HG03097 (cell line): ENCODE data around the gene HHIPL2.
"Not testable (repeated sequence)": the region's sequence is repeated elsewhere in the genome, so short reads cannot be mapped to it uniquely, and the experiment has no call there.

Experiments used
- ATAC-seq: cut with Tn5 transposase; IDR thresholded peaks from one replicate; pipeline ENCODE4 v1.9.1; 2021; ENCODE audit not compliant: unreplicated experiment, low FRiP score

HHIPL2 gene

DNA sequence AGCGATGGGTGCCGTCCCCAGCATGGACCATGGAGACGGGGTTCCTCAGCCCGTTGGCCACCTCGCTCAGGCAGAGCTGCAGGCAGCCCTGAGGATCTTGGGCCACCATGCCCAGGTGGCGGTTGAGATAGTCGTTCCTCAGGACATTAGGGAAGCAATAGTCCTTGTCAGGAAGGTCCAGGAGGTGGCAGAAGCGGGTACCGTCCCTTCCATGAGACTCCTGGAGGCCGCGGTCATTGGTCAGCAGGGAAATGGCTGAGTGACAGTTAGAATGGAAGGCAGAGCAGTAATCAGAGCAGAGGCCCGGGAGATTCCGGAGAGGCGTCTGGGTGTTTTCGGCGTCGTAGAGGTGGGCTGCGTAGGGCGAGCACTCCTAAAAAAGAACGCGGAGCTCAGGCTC, 4.1 kb downstream of the HHIPL2 start:
- ATAC-seq = no peak

DNA sequence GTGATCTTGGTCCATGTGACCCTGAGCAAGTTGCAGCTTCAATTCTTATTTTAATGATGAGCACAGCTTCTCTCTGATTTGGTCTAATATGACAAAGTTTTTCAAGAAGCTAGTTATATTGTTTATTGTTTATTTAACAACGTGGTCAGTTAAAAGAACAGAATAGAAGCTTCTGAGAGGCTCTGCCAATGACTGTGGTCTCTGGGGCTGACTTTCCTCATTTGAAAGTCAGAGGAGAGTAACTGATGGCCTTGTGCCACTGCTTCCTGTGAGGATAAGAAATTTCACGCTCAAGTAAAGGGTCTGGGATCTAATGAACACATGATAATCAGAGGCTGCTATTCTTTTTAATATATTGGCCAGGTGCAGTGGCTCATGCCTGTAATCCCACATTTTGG, 7.3 kb downstream of the HHIPL2 start:
- no peak for ATAC-seq

DNA sequence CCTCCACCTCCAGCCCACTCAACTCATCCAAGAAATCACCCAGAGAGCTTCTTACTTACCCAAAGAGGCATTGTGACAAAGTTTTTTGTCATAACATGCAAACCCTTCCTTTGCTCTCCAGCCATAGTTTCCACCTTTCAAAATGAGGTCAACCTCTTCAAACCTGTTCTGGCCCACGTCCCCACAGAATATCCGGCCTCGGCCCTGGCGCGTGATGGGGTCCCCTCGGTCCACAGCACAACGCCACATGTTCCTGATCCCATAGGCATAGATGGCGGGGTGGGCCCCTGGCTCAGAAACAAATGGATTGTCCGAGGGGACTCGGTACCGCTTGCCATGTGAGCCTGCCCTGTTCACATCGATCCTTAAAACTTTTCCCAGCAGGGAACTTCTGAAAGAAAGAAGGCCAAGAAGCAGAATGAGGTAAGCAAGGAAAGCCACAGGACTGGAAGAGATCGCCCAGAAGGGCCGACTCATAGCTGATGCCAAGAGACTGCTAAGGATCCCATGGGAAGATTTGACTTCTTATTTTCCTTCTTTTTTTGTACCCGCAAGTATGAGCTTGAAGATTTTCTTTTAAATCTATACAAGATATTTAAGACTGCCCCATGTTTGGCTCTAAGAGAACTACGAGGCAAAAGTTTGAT, 7.8 kb downstream of the HHIPL2 start:
- no peak for ATAC-seq

DNA sequence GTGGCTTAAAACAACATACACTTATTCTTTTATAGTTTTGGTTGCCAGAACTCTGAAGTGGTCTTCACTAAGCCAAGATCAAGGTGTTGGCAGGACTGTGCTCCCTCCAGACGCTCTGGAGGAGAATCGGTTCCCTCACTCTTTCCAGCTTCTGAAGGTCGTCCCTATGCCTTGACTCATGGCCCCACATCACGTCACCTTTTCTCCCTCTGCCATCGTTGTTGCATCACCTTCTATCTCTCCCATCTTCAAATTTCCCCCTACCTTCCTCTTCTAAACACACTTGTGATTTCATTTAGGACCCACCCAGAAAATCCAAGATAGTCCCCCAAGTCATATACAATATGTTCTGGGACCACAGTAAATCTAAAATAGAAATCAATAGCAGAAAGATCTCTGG, 12.4 kb downstream of the HHIPL2 start:
- no peak for ATAC-seq

DNA sequence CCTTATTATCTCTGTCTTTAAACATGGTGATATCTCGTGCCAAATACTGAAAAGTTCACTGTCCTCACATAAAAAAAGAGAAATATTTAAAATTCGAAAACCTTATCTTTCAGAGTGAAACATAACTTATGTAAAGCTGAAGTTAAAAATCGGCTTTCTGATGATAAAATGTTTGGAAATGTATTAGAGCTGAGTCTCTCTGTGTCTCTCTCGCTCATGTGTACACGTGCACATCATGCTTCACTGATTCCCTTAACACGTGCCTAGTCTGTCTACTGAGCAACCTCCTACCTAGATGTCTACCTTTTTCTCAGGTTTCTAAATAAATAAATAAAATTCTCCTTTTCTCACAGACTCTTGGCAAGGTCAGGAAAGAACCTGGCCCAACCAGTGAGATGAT, 17.1 kb downstream of the HHIPL2 start:
- ATAC-seq = no peak

DNA sequence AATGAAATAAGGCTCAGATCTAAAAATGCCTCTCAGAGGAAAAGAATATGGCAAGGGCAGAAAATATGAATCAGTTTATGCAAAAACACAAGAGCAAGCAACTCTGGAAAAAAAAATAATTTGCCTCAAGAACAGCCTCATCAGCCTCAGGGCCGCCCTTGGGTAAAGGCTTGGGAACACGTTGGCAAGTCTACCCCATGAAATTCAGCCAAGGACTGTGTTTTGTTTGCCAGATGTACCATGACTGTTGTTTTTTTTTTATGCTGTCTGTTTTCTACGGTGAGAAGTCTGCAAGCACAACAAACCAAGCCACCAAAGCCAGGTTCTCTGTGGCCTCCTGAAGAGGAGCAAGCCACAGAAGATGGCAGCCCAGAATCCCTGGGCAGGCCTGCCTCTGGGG, 18.0 kb downstream of the HHIPL2 start:
- ATAC-seq = no peak

DNA sequence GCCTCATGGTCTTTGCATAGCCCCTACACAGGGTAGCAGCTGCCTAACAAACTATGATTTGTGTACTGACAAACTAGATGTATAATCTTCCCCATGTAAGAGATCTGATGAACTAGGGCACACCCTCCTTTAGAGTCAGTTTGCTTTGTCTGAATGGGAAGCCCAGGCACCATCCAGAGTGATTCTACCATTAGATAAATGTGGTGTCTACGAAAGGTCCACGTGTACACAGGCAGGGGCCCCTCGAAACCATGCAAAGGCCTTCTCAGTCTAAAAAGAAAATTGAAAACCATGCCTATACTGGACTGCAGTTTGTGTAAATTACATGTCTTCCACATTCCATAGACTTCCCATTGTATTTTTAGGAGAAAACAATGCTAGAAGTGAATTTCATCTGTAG, 18.7 kb downstream of the HHIPL2 start:
- no peak for ATAC-seq

DNA sequence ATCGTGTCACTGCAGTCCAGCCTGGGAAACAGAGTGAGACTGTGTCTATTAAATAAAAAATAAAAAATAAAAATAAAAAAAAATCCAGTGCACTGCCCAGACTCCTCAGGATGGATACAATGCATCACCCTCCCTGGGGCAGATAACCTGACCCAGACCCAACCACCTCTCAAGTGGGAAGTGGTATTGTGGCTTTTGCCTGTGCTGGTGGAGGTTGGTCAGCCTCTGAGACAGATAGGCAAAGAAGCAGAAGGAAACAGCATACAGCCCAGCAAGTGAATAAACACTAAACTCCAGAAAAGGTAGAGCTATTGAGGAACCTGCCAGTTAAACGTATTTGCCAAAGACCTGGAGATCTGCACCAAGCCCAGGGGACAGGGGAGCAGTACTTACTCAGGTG, 22.0 kb downstream of the HHIPL2 start:
- no peak for ATAC-seq

DNA sequence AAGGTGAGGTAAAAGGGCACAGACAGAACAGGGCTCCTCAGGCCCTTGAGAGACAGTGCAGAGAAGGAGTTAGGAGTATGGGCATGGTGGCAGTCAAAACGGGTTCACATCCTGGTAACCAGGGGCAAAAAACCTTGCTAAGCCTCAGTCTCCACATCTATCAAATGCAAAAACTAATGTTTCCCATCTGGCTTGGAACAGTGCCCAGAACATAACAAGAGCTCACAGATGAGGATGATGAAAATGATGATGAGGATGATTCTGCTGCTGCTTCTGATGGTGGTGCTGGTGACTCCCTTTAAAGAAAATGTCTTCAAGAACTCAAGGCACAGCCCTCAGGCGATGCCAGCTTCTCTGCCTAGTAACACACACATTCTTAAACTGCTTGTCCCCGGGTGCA, 24.1 kb downstream of the HHIPL2 start:
- ATAC-seq = no peak

DNA sequence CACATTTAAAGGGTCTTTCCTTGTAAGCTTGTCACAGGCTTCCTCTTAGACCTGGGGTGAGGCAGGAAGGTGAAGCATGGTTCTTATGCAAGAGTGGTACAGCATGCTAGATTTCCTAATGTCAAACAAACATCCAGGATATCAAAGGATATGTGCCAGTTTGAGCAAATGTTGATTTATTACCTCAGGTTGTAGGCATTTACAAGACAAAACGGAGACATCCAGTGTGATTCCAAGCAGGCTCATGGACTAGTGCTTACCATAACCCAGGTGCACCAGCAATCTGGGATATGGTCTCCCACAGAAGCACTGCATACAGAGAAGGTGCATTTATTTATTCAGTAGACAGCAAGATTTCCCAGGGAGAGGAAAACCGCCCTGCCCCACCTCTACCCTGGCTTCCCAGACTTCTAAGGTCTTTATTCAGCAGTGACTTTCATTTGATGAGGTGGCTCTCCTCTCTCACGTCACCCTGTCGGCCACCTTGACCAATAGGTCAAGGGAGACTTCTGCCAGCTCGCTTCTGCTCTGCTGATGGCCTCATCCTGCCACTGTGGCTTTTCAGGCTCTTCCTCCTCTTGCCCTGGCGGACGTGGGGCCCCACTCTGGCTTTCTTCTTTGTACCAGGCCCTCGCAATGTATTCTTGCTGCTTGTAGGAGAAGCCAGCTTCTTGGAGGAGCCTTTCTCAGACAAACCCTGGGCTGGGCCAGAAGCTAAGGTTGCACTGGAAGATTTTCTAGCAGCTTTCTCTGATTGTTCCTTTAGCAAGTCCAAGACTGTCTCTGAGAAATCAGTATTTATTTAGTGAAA, 25.6 kb downstream of the HHIPL2 start:
- ATAC-seq = no peak

DNA sequence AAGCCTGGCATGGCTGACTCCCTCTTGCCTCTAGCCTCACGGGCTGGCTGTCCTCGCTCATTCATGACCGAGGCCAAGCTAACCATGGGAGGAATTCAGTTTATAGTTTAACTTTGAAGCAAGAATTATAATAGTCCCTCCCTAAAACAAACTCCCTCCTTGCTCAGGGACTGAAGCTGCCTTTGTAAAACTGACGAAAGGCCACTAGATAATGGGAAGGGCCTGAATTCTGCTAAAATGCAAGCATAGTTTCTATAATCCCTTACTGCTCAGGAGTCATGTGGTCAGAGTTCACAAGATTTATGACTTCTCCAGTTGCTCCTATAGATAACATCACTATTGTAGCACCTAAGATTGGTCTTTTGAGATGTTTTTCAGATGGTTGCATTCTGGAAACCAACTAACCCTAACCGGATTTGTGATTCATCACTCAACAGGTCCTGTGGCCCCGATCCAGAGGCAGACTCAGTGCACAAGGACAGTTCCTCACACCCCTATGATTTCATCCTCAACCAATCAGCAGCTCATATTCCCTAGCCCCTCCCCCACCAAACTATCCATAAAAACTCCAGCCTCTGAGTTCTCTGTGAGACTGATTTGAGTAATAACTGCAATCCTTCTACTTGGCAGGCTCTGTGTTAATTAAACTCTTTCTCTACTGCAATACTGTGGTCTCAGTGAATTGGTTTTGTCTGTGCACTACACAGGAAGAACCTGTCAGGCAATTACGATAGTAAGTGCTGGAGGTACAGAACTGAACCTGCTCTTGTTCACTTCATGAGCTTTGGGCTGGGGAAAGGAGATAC, 26.4 kb downstream of the HHIPL2 start:
- no peak for ATAC-seq

DNA sequence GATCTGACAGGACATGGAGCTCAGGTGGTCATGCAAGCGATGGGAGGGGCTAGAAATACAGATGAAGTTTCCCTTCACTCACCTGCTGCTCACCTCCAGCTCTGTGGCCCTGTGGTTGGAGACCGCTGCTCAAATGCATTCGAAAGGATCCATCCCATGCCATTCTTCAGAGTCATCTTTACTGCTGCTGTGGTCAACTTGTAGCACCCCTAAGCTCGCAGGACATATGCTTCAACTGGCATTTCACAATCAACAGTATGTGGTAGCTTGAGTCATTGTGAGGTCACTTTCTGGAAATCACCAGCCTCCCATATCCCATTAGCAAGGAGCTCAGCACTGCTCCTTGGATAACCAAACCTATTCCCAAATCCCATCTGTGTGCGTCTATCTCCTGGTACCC, 58.4 kb downstream of the HHIPL2 start:
- not testable (repeated sequence) for ATAC-seq

DNA sequence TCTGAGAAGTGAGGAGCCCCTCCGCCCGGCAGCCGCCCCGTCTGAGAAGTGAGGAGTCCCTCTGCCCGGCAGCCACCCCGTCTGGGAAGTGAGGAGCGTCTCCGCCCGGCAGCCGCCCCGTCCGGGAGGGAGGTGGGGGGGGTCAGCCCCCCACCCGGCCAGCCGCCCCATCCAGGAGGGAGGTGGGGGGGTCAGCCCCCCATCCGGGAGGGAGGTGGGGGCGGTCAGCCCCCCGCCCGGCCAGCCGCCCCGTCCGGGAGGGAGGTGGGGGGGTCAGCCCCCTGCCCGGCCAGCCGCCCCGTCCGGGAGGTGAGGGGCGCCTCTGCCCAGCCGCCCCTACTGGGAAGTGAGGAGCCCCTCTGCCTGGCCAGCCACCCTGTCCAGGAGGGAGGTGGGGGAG, 60.1 kb downstream of the HHIPL2 start:
- not testable (repeated sequence) for ATAC-seq

DNA sequence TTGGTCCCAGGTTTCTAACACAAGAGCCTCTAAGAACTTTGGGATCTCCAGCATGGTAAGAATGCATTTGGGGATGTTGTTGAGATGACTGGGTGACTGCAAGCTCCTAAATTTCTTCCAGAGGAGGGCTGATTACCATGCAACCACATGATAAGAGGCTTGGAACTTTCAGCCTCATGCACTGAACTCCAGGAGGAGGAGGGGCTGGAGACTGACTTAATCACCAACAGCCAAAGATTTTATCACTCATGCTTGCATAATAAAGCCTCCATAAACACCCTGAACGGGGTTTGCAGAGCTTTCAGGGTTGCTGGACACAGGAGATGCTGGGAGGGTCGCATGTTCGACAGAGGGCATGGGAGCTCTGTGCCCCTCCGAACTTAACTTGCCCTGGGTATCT, 63.9 kb downstream of the HHIPL2 start:
- ATAC-seq = not testable (repeated sequence)

DNA sequence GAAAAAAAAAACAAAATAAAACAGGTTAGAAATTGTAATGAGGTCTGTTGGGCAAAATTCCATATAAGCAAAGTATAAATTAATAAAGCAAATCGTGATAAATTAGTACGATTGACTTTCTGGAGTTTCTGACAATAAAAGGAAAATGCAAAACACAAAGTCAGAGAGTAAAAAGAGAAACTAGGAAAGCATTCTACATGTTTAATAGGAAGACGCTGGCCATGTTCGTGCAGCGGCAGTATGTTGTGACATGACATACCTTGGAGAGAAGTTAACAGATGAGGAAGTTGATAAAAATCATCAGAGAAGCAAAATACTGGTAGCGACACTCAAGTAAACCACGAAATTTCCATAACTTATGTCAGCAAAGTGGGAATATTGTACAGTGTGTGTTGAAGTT, 68.3 kb downstream of the HHIPL2 start:
- ATAC-seq = not testable (repeated sequence)

DNA sequence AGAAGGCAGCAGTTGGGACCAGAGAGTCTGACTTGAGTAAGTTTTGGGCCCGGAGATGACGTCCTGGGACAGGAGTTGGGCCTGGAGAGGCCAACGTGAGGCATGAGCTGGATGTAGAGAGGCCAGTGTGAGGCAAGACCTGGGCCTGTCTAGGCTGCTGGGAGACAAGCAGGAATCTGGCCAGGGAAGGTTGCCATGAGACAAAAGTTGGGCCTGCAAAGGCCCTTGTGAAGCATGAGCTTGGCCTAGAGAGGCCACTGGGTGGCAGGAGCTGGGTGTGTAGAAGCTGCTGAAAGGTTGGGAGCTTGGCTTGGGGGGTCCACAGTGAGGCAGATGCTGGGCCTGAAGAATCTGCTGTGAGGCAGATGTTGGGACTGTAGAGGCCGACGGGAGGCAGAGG, 71.5 kb downstream of the HHIPL2 start:
- not testable (repeated sequence) for ATAC-seq

DNA sequence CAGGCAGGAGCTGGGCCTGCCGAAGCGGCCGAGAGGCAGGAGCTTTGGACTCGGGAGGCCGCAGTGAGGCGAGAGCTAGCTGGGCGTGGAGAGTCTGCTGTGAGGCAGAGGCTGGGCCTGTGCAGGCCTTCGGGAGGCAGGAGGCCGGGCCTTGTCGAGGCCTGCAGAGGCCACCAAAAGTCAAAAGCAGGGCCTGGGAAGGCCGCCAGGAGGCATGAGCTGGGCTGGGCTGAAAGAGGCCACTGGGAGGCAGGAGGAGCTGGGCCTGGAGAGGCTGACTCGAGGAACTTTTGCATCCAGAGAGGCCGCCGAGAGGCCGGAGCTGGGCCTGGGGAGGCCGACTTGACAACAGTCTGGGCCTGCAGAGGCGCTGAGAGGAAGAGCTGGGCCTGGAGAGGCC, 74.2 kb downstream of the HHIPL2 start:
- not testable (repeated sequence) for ATAC-seq

DNA sequence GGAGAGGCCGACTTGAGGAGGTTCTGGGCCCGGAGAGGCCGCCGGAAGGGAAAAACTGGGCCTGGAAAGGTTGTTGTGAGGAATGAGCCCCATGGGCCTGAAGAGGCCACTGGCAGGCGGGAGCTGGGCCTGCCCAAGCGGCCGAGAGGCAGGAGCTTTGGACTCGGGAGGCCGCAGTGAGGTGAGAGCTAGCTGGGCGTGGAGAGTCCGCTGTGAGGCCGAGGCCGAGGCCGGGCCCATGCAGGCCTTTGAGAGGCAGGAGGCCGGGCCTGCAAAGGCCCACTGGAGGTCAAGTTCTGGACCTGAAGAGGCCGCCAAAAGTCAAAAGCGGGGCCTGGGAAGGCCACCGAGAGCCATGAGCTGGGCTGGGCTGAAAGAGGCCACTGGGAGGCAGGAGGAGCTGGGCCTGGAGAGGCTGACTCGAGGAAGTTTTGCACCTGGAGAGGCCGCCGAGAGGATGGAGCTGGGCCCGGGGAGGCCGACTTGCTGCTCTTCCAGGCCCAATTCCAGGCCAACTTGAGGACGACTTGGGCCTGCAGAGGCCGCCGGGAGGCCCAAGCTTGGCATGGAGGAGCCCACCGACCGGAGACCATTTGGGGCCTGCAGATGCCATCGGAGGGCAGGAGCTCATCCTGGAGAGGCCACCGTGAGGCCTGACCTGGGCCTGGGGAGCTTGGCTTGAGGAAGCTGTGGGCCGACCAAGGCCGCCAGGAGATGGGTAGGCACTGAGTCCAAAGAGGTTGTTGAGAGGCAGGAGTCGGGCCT, 74.9 kb downstream of the HHIPL2 start:
- ATAC-seq = not testable (repeated sequence)
